Skin of body (tissue), 2 donors: ENCODE results near the gene SDK2. TPM values are rescaled to one million over a fixed set of nuclear protein-coding genes. Genes with fewer than 3 reads are reported as not detected.

Source experiments
- DNase-seq: peaks from one replicate; lab custom pipeline; 2025; lab: John Stamatoyannopoulos, UW
- total RNA-seq: library from RNA; depleted of rRNA; stranded (reverse); fragments of >200 nt; gene quantifications from one replicate; pipeline ENCODE4 v1.2.3, GENCODE V29; 2014

The SDK2 gene
- total RNA-seq, 1 donor from 2014 or later = 1.6 TPM

GRCh38 chr17:73427198-73427597 is 217.0 kb downstream of the SDK2 start:
- no peak for DNase-seq

GRCh38 chr17:73424571-73424970 is 219.7 kb downstream of the SDK2 start:
- DNase-seq = no peak

- no peak for DNase-seq
These were observed 220.4 kb downstream of the SDK2 start for GRCh38 chr17:73423806-73424205.

- no peak for DNase-seq
These were observed 221.0 kb downstream of the SDK2 start for GRCh38 chr17:73423159-73423715.

- DNase-seq = no peak
These were observed 222.1 kb downstream of the SDK2 start for GRCh38 chr17:73422121-73422520.

GRCh38 chr17:73420897-73421296 is 223.3 kb downstream of the SDK2 start:
- DNase-seq = no peak

GRCh38 chr17:73419881-73420280 is 224.4 kb downstream of the SDK2 start:
- no peak for DNase-seq

GRCh38 chr17:73419051-73419450 is 225.2 kb downstream of the SDK2 start:
- DNase-seq = no peak

- DNase-seq = no peak
These were observed 228.5 kb downstream of the SDK2 start for GRCh38 chr17:73415782-73416181.

GRCh38 chr17:73414171-73414955 is 229.9 kb downstream of the SDK2 start:
- no peak for DNase-seq

GRCh38 chr17:73412914-73413313 is 231.3 kb downstream of the SDK2 start:
- no peak for DNase-seq

GRCh38 chr17:73411313-73411747 is 232.9 kb downstream of the SDK2 start:
- DNase-seq = no peak

- peak; percentile 28 for DNase-seq
These were observed 233.5 kb downstream of the SDK2 start for GRCh38 chr17:73410586-73411312.

GRCh38 chr17:73404246-73404645 is 240.0 kb downstream of the SDK2 start:
- no peak for DNase-seq

GRCh38 chr17:73402466-73402865 is 241.8 kb downstream of the SDK2 start:
- no peak for DNase-seq

GRCh38 chr17:73401911-73402310 is 242.3 kb downstream of the SDK2 start:
- DNase-seq = peak; percentile 7

- DNase-seq = no peak
These were observed 243.2 kb downstream of the SDK2 start for GRCh38 chr17:73400915-73401545.

GRCh38 chr17:73399056-73399455 is 245.2 kb downstream of the SDK2 start:
- no peak for DNase-seq

- no peak for DNase-seq
These were observed 246.2 kb downstream of the SDK2 start for GRCh38 chr17:73397856-73398540.

GRCh38 chr17:73397278-73397826 is 246.9 kb downstream of the SDK2 start:
- no peak for DNase-seq
